Neural cell (in vitro differentiated cells): ENCODE results near the gene MARK2. TPM values are rescaled to one million over a fixed set of nuclear protein-coding genes. Genes with fewer than 3 reads are reported as not detected.

Experiments used
- H2AFZ ChIP-seq: fragments of 200-600, 300-800 bp; sonication (generic), shearing (Covaris generic); 2 replicates; pipeline ENCODE4 v1.6.0; 2014; ENCODE audit warnings: low read depth, mild to moderate bottlenecking, antibody characterized with exemption, low read length, moderate library complexity
- H3F3A ChIP-seq: fragments of 200-600 bp; shearing (Covaris generic); 2 replicates; pipeline ENCODE4 v1.6.1; 2016; ENCODE audit warnings: mild to moderate bottlenecking, moderate library complexity, mixed read lengths, antibody characterized with exemption, low read length; ENCODE audit not compliant: insufficient read depth, poor library complexity, severe bottlenecking
- H3K27ac ChIP-seq: fragments of 200-600, 300-800 bp; sonication (generic), shearing (Covaris generic); 2 replicates; pipeline ENCODE4 v1.5.1; 2014; ENCODE audit warnings: mild to moderate bottlenecking, low read length, moderate library complexity
- H3K27me3 ChIP-seq: fragments of 300-800, 200-600 bp; sonication (generic), shearing (Covaris generic); 2 replicates; pipeline ENCODE4 v1.6.0; 2014; ENCODE audit warnings: mild to moderate bottlenecking, low read depth, low read length, moderate library complexity; ENCODE audit not compliant: insufficient read depth
- H3K36me3 ChIP-seq: fragments of 300-800, 200-600 bp; sonication (generic), shearing (Covaris generic); 2 replicates; pipeline ENCODE4 v1.5.1; 2014; ENCODE audit warnings: mild to moderate bottlenecking, antibody characterized with exemption, low read length, moderate library complexity; ENCODE audit not compliant: insufficient read depth
- H3K4me2 ChIP-seq: fragments of 300-800, 200-600 bp; sonication (generic), shearing (Covaris generic); 2 replicates; pipeline ENCODE4 v1.6.0; 2014; ENCODE audit warnings: mild to moderate bottlenecking, low read length
- H3K4me3 ChIP-seq: fragments of 300-800, 200-600 bp; sonication (generic), shearing (Covaris generic); 2 replicates; pipeline ENCODE4 v1.5.1; 2014; ENCODE audit warnings: mild to moderate bottlenecking, low read length, moderate library complexity
- H3K79me2 ChIP-seq: fragments of 200-600 bp; shearing (Covaris generic); replicated peaks from 2 replicates; pipeline ENCODE4 v1.6.0; 2014; ENCODE audit warnings: mild to moderate bottlenecking, low read length, moderate library complexity; ENCODE audit not compliant: insufficient read depth
- H3K9ac ChIP-seq: fragments of 300-800, 200-600 bp; sonication (generic), shearing (Covaris generic); 2 replicates; pipeline ENCODE4 v1.6.1; 2016; ENCODE audit warnings: mild to moderate bottlenecking, low read length, mixed read lengths
- H3K9me2 ChIP-seq: fragments of 200-600 bp; shearing (Covaris generic); 2 replicates; pipeline ENCODE4 v1.6.1; 2016; ENCODE audit warnings: mild to moderate bottlenecking, low read length, mixed read lengths; ENCODE audit not compliant: insufficient read depth
- H3K9me3 ChIP-seq: fragments of 200-600, 300-800 bp; sonication (generic), shearing (Covaris generic); 2 replicates; pipeline ENCODE4 v1.6.1; 2016; ENCODE audit warnings: mild to moderate bottlenecking, mixed run types, low read length, moderate library complexity, mixed read lengths
- H4K20me1 ChIP-seq: fragments of 200-600 bp; shearing (Covaris generic); 2 replicates; pipeline ENCODE4 v1.6.1; 2016; ENCODE audit warnings: mild to moderate bottlenecking, mixed run types; ENCODE audit not compliant: insufficient read depth
- CTCF ChIP-seq: fragments of 450-650 bp; IDR thresholded peaks from 2 replicates; pipeline ENCODE4 v1.5.1; 2014; ENCODE audit warnings: antibody characterized with exemption, mild to moderate bottlenecking, moderate library complexity; ENCODE audit not compliant: poor library complexity, severe bottlenecking
- EP300 ChIP-seq: fragments of 450-650 bp; conservative IDR thresholded peaks from 2 replicates; pipeline ENCODE4 v1.6.1; 2014; ENCODE audit warnings: antibody characterized with exemption, mild to moderate bottlenecking, moderate library complexity; ENCODE audit not compliant: poor library complexity, severe bottlenecking
- EZH2 ChIP-seq: fragments of 200-600, 300-800 bp; shearing (Covaris generic), sonication (generic); IDR thresholded peaks from 2 replicates; pipeline ENCODE4 v1.6.1; 2014; ENCODE audit warnings: antibody characterized with exemption, low read length, borderline replicate concordance, mild to moderate bottlenecking; ENCODE audit not compliant: insufficient read depth, poor library complexity, severe bottlenecking
- MXI1 ChIP-seq: fragments of 450-650 bp; conservative IDR thresholded peaks from 2 replicates; pipeline ENCODE4 v1.6.1; 2014; ENCODE audit warnings: antibody characterized with exemption, mild to moderate bottlenecking; ENCODE audit not compliant: poor library complexity, severe bottlenecking
- POLR2AphosphoS5 ChIP-seq: IDR thresholded peaks from 2 replicates; pipeline ENCODE4 v1.6.1; 2012
- RAD21 ChIP-seq: fragments of 450-650 bp; conservative IDR thresholded peaks from 2 replicates; pipeline ENCODE4 v1.6.1; 2014; ENCODE audit warnings: antibody characterized with exemption, mild to moderate bottlenecking, moderate library complexity
- REST ChIP-seq: IDR thresholded peaks from 2 replicates; pipeline ENCODE4 v1.6.1; 2012; ENCODE audit warnings: borderline replicate concordance
- SMC3 ChIP-seq: fragments of 450-650 bp; conservative IDR thresholded peaks from 2 replicates; pipeline ENCODE4 v1.6.1; 2014; ENCODE audit warnings: antibody characterized with exemption, mild to moderate bottlenecking, moderate library complexity; ENCODE audit not compliant: poor library complexity
- TAF1 ChIP-seq: IDR thresholded peaks from 2 replicates; pipeline ENCODE4 v1.6.1; 2012; ENCODE audit warnings: low read depth
- polyA plus RNA-seq: library from polyadenylated mRNA; depleted of rRNA; stranded (reverse); fragments of >200 nt; gene quantifications from 2 replicates; pipeline ENCODE4 v1.2.3, GENCODE V29; 2014

MARK2 gene
- polyA plus RNA-seq, 1 donor from 2014 or later: 11.3 TPM

- Histone ChIP-seq H2AFZ (no peak overlapping the region), H3K9me3 (no peaks in the 10 kb centered on the region), H3K4me3 (no peak overlapping the region), H3K9me2 (no peaks in the 10 kb centered on the region), H3K36me3 (no peaks in the 10 kb centered on the region), H3K27ac (no peak overlapping the region), H3K9ac (no peak overlapping the region), H3F3A (no peaks in the 10 kb centered on the region), H3K27me3 (no peaks in the 10 kb centered on the region), H3K4me2 (no peak overlapping the region), H3K79me2 (peaks cover 39% of the 10 kb centered on the region), H4K20me1 (no peaks in the 10 kb centered on the region)
- no peak for TF ChIP-seq RAD21
- no peak for TF ChIP-seq REST
- no peak for TF ChIP-seq POLR2AphosphoS5
- TF ChIP-seq SMC3: no peak
- TF ChIP-seq EZH2: no peak
- no peak for TF ChIP-seq CTCF
- TF ChIP-seq MXI1: no peak
- no peak for TF ChIP-seq EP300
- TF ChIP-seq TAF1: no peak
These were observed 20.3 kb upstream of the MARK2 start for GRCh38 chr11:63818609-63819008.

- H3K9me2 ChIP-seq: no peaks in the 10 kb centered on the region
- no peak overlapping the region for H3K4me3 ChIP-seq
- H3F3A ChIP-seq: no peaks in the 10 kb centered on the region
- peaks cover 11% of the 10 kb centered on the region for H3K79me2 ChIP-seq
- H3K27me3 ChIP-seq: no peaks in the 10 kb centered on the region
- no peaks in the 10 kb centered on the region for H4K20me1 ChIP-seq
- H3K9me3 ChIP-seq: no peaks in the 10 kb centered on the region
- TF ChIP-seq EZH2 (no peak), CTCF (no peak), EP300 (no peak), SMC3 (no peak), POLR2AphosphoS5 (no peak), REST (no peak), MXI1 (no peak), RAD21 (no peak), TAF1 (no peak)
- no peak overlapping the region for H3K9ac ChIP-seq
- H3K4me2 ChIP-seq: no peak overlapping the region
- no peak overlapping the region for H2AFZ ChIP-seq
- H3K27ac ChIP-seq: no peak overlapping the region
- no peaks in the 10 kb centered on the region for H3K36me3 ChIP-seq
These were observed 17.5 kb upstream of the MARK2 start for GRCh38 chr11:63821411-63821810.
